Measurements from ENCODE around the gene AP1M1.

DNA sequence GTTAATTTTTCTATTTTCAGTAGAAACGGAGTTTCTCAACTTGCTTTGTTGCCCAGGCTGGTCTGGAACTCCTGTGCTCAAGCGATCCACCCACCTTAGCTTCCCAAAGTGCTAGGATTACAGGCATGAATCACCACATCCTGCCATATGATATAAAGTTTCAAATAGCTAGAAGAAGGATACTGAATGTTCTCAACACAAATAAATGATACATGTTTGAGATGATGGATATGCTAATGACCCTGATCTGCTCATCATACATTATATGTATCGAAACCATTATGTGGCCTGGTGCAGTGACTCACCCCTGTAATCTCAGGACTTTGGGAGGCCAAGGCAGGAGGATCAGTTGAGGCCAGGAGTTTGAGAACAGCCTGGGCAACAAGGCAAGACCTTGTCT lies 35.9 kb upstream of the AP1M1 start:
- TF ChIP-seq POLR2A (IDR thresholded peaks at IDR 0.05): no peak
- TF ChIP-seq, protein P1, sequence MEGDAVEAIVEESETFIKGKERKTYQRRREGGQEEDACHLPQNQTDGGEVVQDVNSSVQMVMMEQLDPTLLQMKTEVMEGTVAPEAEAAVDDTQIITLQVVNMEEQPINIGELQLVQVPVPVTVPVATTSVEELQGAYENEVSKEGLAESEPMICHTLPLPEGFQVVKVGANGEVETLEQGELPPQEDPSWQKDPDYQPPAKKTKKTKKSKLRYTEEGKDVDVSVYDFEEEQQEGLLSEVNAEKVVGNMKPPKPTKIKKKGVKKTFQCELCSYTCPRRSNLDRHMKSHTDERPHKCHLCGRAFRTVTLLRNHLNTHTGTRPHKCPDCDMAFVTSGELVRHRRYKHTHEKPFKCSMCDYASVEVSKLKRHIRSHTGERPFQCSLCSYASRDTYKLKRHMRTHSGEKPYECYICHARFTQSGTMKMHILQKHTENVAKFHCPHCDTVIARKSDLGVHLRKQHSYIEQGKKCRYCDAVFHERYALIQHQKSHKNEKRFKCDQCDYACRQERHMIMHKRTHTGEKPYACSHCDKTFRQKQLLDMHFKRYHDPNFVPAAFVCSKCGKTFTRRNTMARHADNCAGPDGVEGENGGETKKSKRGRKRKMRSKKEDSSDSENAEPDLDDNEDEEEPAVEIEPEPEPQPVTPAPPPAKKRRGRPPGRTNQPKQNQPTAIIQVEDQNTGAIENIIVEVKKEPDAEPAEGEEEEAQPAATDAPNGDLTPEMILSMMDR (IDR thresholded peaks at IDR 0.05 in 4 of 5, conservative IDR thresholded peaks at IDR 0.05 in 1 of 5): no peak

Data from gastrocnemius medialis (tissue), 4 donors.